Vagina (tissue), 2 donors: Measurements from ENCODE around the gene MFAP2. TPM values are rescaled to one million over a fixed set of nuclear protein-coding genes. Genes with fewer than 3 reads are reported as not detected.

ENCODE experiments used
- DNase-seq, 2 donors: peaks; one replicate each; pipeline ENCODE4 v3.0.0-alpha.2; 2017; ENCODE audit errors: extremely low spot score in 2 of 2
- H3K27ac ChIP-seq: fragments of 200-600 bp; sonication (generic); one replicate; pipeline ENCODE4 v1.5.1; 2019
- H3K27me3 ChIP-seq: fragments of 200-600 bp; sonication (generic); one replicate; pipeline ENCODE4 v1.5.1; 2019
- H3K36me3 ChIP-seq, 2 donors: fragments of 200-600 bp; sonication (generic); one replicate each; pipeline ENCODE4 v1.5.1; 2017 to 2019
- H3K4me1 ChIP-seq: fragments of 200-600 bp; sonication (generic); one replicate; pipeline ENCODE4 v1.5.1; 2019
- H3K4me3 ChIP-seq, 2 donors: fragments of 200-600 bp; sonication (generic); 1 replicate in 1 of 2; 2 replicates in 1 of 2; pipeline ENCODE4 v1.5.1; 2016 to 2019
- H3K9me3 ChIP-seq: fragments of 200-600 bp; sonication (generic); one replicate; pipeline ENCODE4 v1.5.1; 2019
- CTCF ChIP-seq, 3 experiments: fragments of 450-650 bp in 2 of 3; fragments of 200-600 bp in 1 of 3; sonication (generic) in 1 of 3; IDR thresholded peaks; one replicate each; pipeline ENCODE4 v1.5.1; 2017 to 2019; ENCODE audit warnings: antibody characterized with exemption in 3 of 3, mild to moderate bottlenecking in 2 of 3, moderate library complexity in 2 of 3
- POLR2A ChIP-seq, 2 donors: fragments of 450-650 bp; IDR thresholded peaks; one replicate each; pipeline ENCODE4 v1.6.1; 2017; ENCODE audit warnings: antibody characterized with exemption in 2 of 2, mild to moderate bottlenecking in 2 of 2, moderate library complexity in 2 of 2
- POLR2AphosphoS5 ChIP-seq, 2 donors: sonication (generic); formaldehyde crosslinking; IDR thresholded peaks; one replicate each; pipeline ENCODE4 v1.9.0; 2017; ENCODE audit warnings: antibody characterized with exemption in 2 of 2, mild to moderate bottlenecking in 2 of 2, low read depth in 1 of 2; ENCODE audit not compliant: insufficient read depth in 1 of 2
- intact Hi-C: fragments of 100-400 bp; cut with DNase I; formaldehyde crosslinking; loops from one replicate; pipeline ENCODE4 v1.15.1; 2023
- total RNA-seq: library from RNA; depleted of rRNA; stranded (reverse); fragments of >200 nt; gene quantifications from one replicate; pipeline ENCODE4 v1.2.3, GENCODE V29; 2016

The MFAP2 gene
- total RNA-seq, 1 donor from 2014 or later: 51.1 TPM

GRCh38 chr1:16968372-16968771, 12.0 kb downstream of the MFAP2 start:
- Histone ChIP-seq H3K27me3 (no peaks in the 10 kb centered on the region), H3K4me3 (no peak overlapping the region), H3K4me1 (peaks cover 27% of the 10 kb centered on the region), H3K27ac (no peak overlapping the region), H3K9me3 (no peaks in the 10 kb centered on the region), H3K36me3 (peaks cover 0 to 10% of the 10 kb centered on the region in 2 donors)
- TF ChIP-seq CTCF (IDR thresholded peaks at IDR 0.05): no peak
- no peak for DNase-seq
- intact Hi-C loops: no loop called here

- no peak for TF ChIP-seq CTCF (IDR thresholded peaks at IDR 0.05)
- TF ChIP-seq POLR2A (IDR thresholded peaks at IDR 0.05): no peak
- TF ChIP-seq POLR2AphosphoS5 (IDR thresholded peaks at IDR 0.05; ENCODE audit: insufficient read depth in 1 of 2, low read depth in 1 of 2): no peak
- Histone ChIP-seq H3K9me3 (no peaks in the 10 kb centered on the region), H3K27ac (no peak overlapping the region), H3K27me3 (no peaks in the 10 kb centered on the region), H3K4me3 (no peak overlapping the region), H3K4me1 (peaks cover 27% of the 10 kb centered on the region), H3K36me3 (peaks cover 0 to 10% of the 10 kb centered on the region in 2 donors)
- intact Hi-C loops: no loop called here
- DNase-seq: no peak
Measured at GRCh38 chr1:16967962-16968361, 12.5 kb downstream of the MFAP2 start.

- H3K4me3 ChIP-seq: no peak overlapping the region
- no peak overlapping the region for H3K27ac ChIP-seq
- intact Hi-C loops: no loop called here
- H3K36me3 ChIP-seq: peaks cover 0 to 10% of the 10 kb centered on the region in 2 donors
- H3K27me3 ChIP-seq: no peaks in the 10 kb centered on the region
- H3K9me3 ChIP-seq: no peaks in the 10 kb centered on the region
- H3K4me1 ChIP-seq: peaks cover 26% of the 10 kb centered on the region
- TF ChIP-seq CTCF (IDR thresholded peaks at IDR 0.05) (no peak), POLR2AphosphoS5 (IDR thresholded peaks at IDR 0.05; ENCODE audit: insufficient read depth in 1 of 2, low read depth in 1 of 2) (no peak), POLR2A (IDR thresholded peaks at IDR 0.05) (no peak)
- no peak for DNase-seq
Measured at GRCh38 chr1:16967095-16967575, 13.3 kb downstream of the MFAP2 start.

- H3K36me3 ChIP-seq: peaks cover 0 to 10% of the 10 kb centered on the region in 2 donors
- intact Hi-C loops: no loop called here
Measured at GRCh38 chr1:16966282-16966681, 14.1 kb downstream of the MFAP2 start.

More at GRCh38 chr1:16966282-16966681, 14.1 kb downstream of the MFAP2 start:
- DNase-seq: no peak
- no peak overlapping the region for H3K27ac ChIP-seq
- H3K9me3 ChIP-seq: no peaks in the 10 kb centered on the region
- no peak overlapping the region for H3K4me3 ChIP-seq
- H3K4me1 ChIP-seq: peaks cover 17% of the 10 kb centered on the region
- H3K27me3 ChIP-seq: no peaks in the 10 kb centered on the region
- TF ChIP-seq POLR2A (IDR thresholded peaks at IDR 0.05): no peak
- TF ChIP-seq CTCF (IDR thresholded peaks at IDR 0.05): no peak
- TF ChIP-seq POLR2AphosphoS5 (IDR thresholded peaks at IDR 0.05; ENCODE audit: insufficient read depth in 1 of 2, low read depth in 1 of 2): no peak
